ENCODE measurements around the gene HSD3B1. TPM values are rescaled to one million over a fixed set of nuclear protein-coding genes. Genes with fewer than 3 reads are reported as not detected.

The HSD3B1 gene
- total and polyA plus RNA-seq, 10 donors = not detected

DNA sequence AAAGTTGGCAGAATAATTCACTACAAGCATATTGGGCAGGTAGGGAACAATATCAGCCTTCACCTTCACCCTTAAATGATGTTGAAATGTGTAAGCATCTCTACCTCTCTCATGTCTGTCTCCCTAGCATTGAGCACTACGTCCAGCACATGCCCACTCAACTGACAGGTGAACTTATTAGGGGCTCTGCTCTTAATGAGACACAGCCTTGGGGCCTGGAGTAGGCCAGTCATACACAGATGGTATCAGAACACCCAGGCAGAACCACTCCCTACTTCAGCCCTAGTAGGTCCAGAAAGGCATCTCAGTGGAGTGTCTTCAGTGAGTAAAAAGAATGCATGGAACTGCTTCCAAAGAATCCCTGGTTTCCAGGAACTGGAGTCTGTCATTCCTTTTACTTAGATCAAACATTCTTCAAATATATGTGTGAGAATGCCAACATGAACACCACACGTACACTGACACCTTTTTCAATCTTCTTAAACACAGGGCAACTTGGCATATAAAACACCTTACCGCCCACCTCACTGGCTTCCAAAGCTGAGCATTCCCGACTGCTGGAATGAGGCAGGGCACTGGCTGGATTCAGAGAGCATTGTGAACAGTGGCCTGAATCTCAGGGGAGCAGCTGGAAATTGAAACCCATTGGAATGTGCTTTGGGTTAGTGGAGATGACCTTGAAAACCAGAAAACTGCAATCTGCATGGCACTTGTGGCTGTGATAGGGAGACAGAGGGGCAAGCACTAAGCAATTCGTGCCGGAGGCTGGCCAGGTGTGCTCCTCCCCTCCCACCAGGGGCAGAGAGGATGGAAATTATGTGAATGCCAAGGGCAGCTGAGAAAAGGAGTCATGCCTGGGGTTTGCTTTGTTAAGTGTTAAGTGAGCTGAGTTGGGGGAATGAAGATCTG lies 24.2 kb upstream of the HSD3B1 start:
- 64 to 85% (median 79%) methylated on average over 6 of the region's 6 CpGs for WGBS, 5 donors
- intact Hi-C loops (cut with DNase I; ENCODE audit: low total_unique reads) = no loop called here
- H3K4me3 ChIP-seq = no peak overlapping the region
- no peaks in the 10 kb centered on the region for H3K4me1 ChIP-seq
- H3K9me3 ChIP-seq = no peaks in the 10 kb centered on the region
- TF ChIP-seq POLR2A (IDR thresholded peaks at IDR 0.05) = no peak
- no peak for TF ChIP-seq POLR2AphosphoS5 (IDR thresholded peaks at IDR 0.05)
- TF ChIP-seq, protein P1, sequence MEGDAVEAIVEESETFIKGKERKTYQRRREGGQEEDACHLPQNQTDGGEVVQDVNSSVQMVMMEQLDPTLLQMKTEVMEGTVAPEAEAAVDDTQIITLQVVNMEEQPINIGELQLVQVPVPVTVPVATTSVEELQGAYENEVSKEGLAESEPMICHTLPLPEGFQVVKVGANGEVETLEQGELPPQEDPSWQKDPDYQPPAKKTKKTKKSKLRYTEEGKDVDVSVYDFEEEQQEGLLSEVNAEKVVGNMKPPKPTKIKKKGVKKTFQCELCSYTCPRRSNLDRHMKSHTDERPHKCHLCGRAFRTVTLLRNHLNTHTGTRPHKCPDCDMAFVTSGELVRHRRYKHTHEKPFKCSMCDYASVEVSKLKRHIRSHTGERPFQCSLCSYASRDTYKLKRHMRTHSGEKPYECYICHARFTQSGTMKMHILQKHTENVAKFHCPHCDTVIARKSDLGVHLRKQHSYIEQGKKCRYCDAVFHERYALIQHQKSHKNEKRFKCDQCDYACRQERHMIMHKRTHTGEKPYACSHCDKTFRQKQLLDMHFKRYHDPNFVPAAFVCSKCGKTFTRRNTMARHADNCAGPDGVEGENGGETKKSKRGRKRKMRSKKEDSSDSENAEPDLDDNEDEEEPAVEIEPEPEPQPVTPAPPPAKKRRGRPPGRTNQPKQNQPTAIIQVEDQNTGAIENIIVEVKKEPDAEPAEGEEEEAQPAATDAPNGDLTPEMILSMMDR (IDR thresholded peaks at IDR 0.05 in 8 of 11, conservative IDR thresholded peaks at IDR 0.05 in 3 of 11) = no peak
- DNase-seq = no peak
- H3K27me3 ChIP-seq (replicated peaks in 1 of 7) = no peaks in the 10 kb centered on the region
- no peak overlapping the region for H3K27ac ChIP-seq
- no peaks in the 10 kb centered on the region for H3K36me3 ChIP-seq

DNA sequence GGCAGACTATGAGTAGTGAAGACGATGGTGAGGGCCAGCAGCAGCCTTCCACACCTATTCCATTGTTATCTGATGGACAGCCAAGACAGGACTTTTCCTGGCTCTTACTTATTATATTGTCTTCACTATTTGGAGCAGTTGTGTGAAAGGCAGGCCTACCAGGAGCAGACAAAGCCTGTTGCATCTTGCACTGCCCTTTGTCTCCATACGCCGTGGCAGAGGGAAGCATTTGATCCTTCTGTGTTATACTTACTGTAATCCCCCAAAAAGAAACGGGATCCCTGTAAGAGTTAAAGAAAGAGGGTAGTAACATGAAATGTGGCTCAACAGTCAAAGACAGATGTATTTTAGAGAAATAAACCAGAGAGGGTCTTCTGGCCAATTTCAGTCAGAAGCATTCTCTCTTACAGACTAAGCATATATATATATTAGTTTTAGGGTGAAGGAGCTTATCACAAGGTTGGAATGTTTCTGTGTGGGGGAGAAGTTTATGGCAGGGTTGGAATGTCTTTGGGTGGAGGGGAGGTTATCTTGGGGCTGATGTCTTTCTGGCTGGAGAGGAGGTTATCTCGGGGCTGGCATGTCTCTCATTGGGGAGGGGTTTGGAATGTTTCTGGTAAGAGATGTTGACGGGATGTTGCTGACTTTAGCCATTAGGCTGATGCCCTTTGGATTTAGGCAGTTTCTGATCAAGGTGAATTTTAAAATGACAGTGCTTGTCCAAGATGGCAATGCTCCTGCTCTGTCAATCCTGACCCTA lies 23.4 kb upstream of the HSD3B1 start:
- no peak overlapping the region for H3K4me3 ChIP-seq
- H3K9me3 ChIP-seq = no peaks in the 10 kb centered on the region
- WGBS, 5 donors = 79 to 86% (median 84%) methylated on average over 6 of the region's 6 CpGs
- TF ChIP-seq POLR2AphosphoS5 (IDR thresholded peaks at IDR 0.05) (no peak), POLR2A (IDR thresholded peaks at IDR 0.05) (no peak)
- TF ChIP-seq, protein P1 (IDR thresholded peaks at IDR 0.05 in 8 of 11, conservative IDR thresholded peaks at IDR 0.05 in 3 of 11) = no peak
- no peaks in the 10 kb centered on the region for H3K36me3 ChIP-seq
- H3K4me1 ChIP-seq = no peaks in the 10 kb centered on the region
- DNase-seq = no peak
- H3K27ac ChIP-seq = no peak overlapping the region
- no peaks in the 10 kb centered on the region for H3K27me3 ChIP-seq (replicated peaks in 1 of 7)
- intact Hi-C loops (cut with DNase I; ENCODE audit: low total_unique reads) = no loop called here

DNA sequence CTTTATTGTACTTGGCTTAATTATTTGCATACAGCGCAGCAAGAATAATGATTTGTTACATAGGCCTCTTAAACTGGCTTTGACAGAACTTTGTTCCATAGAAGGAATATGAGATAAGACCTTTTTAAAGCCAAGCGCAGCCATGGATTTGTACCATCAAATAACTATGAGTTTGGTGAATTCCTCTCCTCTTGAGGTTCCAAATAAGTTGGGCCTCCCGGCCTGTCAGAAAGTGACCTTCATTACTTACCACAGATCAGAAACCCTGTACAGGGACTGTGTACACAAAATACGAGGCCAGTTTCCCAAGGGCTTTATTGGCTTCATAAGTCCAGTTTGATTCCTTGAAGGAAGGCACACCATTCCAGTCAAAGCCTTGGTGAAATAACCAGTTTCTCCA lies 21.8 kb upstream of the HSD3B1 start:
- WGBS, 5 donors = 81 to 94% (median 89%) methylated on average over 4 of the region's 4 CpGs
- intact Hi-C loops (cut with DNase I; ENCODE audit: low total_unique reads) = no loop called here
- no peak overlapping the region for H3K27ac ChIP-seq
- DNase-seq = no peak
- H3K4me1 ChIP-seq = no peaks in the 10 kb centered on the region
- TF ChIP-seq POLR2AphosphoS5 (IDR thresholded peaks at IDR 0.05) (no peak), POLR2A (IDR thresholded peaks at IDR 0.05) (no peak)
- TF ChIP-seq, protein P1 (IDR thresholded peaks at IDR 0.05 in 8 of 11, conservative IDR thresholded peaks at IDR 0.05 in 3 of 11) = no peak
- no peaks in the 10 kb centered on the region for H3K27me3 ChIP-seq (replicated peaks in 1 of 7)
- H3K9me3 ChIP-seq = no peaks in the 10 kb centered on the region
- no peaks in the 10 kb centered on the region for H3K36me3 ChIP-seq
- H3K4me3 ChIP-seq = no peak overlapping the region

DNA sequence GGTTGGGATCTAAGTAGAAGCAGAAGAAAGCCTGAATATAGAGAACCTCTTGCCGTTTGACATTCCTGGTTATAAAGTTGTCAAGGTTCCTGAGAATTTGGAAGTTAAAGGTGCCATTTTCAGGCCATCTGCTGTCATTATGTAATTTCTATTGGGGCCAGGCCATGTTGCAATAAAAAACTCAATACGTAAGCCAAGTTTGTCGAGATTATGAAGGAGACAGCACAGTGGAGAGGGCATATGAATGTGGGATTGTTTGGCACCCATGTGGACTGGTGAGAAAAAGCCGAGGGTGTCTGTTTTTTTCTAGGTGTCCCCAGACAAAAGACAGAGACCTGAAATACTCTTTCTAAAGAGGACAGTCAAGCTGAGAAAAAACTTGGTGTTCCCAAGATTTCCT lies 18.8 kb upstream of the HSD3B1 start:
- Histone ChIP-seq H3K9me3 (no peaks in the 10 kb centered on the region), H3K27ac (no peak overlapping the region), H3K27me3 (replicated peaks in 1 of 7) (peaks cover 0 to 1% (median 0%) of the 10 kb centered on the region in 7 donors), H3K4me3 (no peak overlapping the region), H3K4me1 (no peaks in the 10 kb centered on the region), H3K36me3 (no peaks in the 10 kb centered on the region)
- WGBS, 5 donors = 75 to 86% (median 81%) methylated on average over 4 of the region's 4 CpGs
- TF ChIP-seq POLR2A (IDR thresholded peaks at IDR 0.05) (no peak), POLR2AphosphoS5 (IDR thresholded peaks at IDR 0.05) (no peak)
- TF ChIP-seq, protein P1 (IDR thresholded peaks at IDR 0.05 in 8 of 11, conservative IDR thresholded peaks at IDR 0.05 in 3 of 11) = no peak
- DNase-seq = no peak
- intact Hi-C loops (cut with DNase I; ENCODE audit: low total_unique reads) = no loop called here

All from spleen (tissue), 11 donors.